ENCODE data around the gene UBE2E1. TPM values are rescaled to one million over a fixed set of nuclear protein-coding genes. Genes with fewer than 3 reads are reported as not detected.
"Not testable (repeated sequence)": the region's sequence is repeated elsewhere in the genome, so short reads cannot be mapped to it uniquely, and the experiment has no call there.

The UBE2E1 gene
- total and polyA plus RNA-seq, 8 donors, result 3.2 to 226 (median 78.1) TPM

GRCh38 chr3:23911397-23911796, 105.6 kb downstream of the UBE2E1 start:
- TF ChIP-seq POLR2AphosphoS5 (IDR thresholded peaks at IDR 0.05) (no peak), EP300 (IDR thresholded peaks at IDR 0.05) (no peak), CTCF (IDR thresholded peaks at IDR 0.05) (no peak), POLR2A (IDR thresholded peaks at IDR 0.05) (no peak)
- 91 to 99% (median 96%) methylated on average over 2 of the region's 2 CpGs for WGBS, 5 donors
- H3K27ac ChIP-seq, result no peak overlapping the region
- H3K27me3 ChIP-seq, result no peaks in the 10 kb centered on the region
- H3K36me3 ChIP-seq, result peaks cover 0 to 40% (median 32%) of the 10 kb centered on the region in 4 donors
- no peaks in the 10 kb centered on the region for H3K9me3 ChIP-seq
- no peak for DNase-seq
- intact Hi-C loops (cut with DNase I; ENCODE audit: low total_unique reads), result no loop called here
- H3K4me1 ChIP-seq, result peaks cover 4 to 34% (median 22%) of the 10 kb centered on the region in 4 donors
- H3K4me3 ChIP-seq, result no peak overlapping the region

GRCh38 chr3:23912335-23912734, 106.6 kb downstream of the UBE2E1 start:
- H3K27ac ChIP-seq; H3K4me3 ChIP-seq; H3K9me3 ChIP-seq; DNase-seq; intact Hi-C loops (cut with DNase I; ENCODE audit: low total_unique reads); H3K27me3 ChIP-seq: not testable (repeated sequence)
- Histone ChIP-seq H3K36me3 (peaks cover 0 to 33% (median 29%) of the 10 kb centered on the region in 4 donors), H3K4me1 (peaks cover 4 to 34% (median 22%) of the 10 kb centered on the region in 4 donors)
- WGBS, 5 donors, result 85 to 96% (median 93%) methylated on average over 3 of the region's 3 CpGs

- TF ChIP-seq EP300 (IDR thresholded peaks at IDR 0.05) (no peak), POLR2A (IDR thresholded peaks at IDR 0.05) (no peak), POLR2AphosphoS5 (IDR thresholded peaks at IDR 0.05) (no peak), CTCF (IDR thresholded peaks at IDR 0.05) (no peak)
- no peak overlapping the region for H3K27ac ChIP-seq
- peaks cover 8 to 37% (median 26%) of the 10 kb centered on the region in 4 donors for H3K4me1 ChIP-seq
- H3K4me3 ChIP-seq, result no peak overlapping the region
- 78 to 94% (median 91%) methylated on average over 1 of the region's 1 CpG for WGBS, 5 donors
- no peak for DNase-seq
- intact Hi-C loops (cut with DNase I; ENCODE audit: low total_unique reads), result no loop called here
- no peaks in the 10 kb centered on the region for H3K27me3 ChIP-seq
- no peaks in the 10 kb centered on the region for H3K9me3 ChIP-seq
- peaks cover 3 to 30% (median 27%) of the 10 kb centered on the region in 4 donors for H3K36me3 ChIP-seq
These were observed 107.4 kb downstream of the UBE2E1 start for GRCh38 chr3:23913182-23913581.

GRCh38 chr3:23913873-23914743, 108.4 kb downstream of the UBE2E1 start:
- H3K36me3 ChIP-seq, result peaks cover 10 to 34% (median 31%) of the 10 kb centered on the region in 4 donors
- H3K9me3 ChIP-seq, result no peaks in the 10 kb centered on the region
- H3K27me3 ChIP-seq, result no peaks in the 10 kb centered on the region
- DNase-seq, result no peak
- H3K4me3 ChIP-seq, result no peak overlapping the region
- 54 to 60% (median 60%) methylated on average over 3 of the region's 3 CpGs for WGBS, 5 donors
- TF ChIP-seq CTCF (IDR thresholded peaks at IDR 0.05) (no peak), POLR2A (IDR thresholded peaks at IDR 0.05) (no peak)
- peaks cover 16 to 47% (median 36%) of the 10 kb centered on the region in 4 donors for H3K4me1 ChIP-seq
- intact Hi-C loops (cut with DNase I; ENCODE audit: low total_unique reads), result no loop called here
- no peak overlapping the region for H3K27ac ChIP-seq

Measured in stomach (tissue), 9 donors.